T-helper 2 cell treated with Interferon-gamma antibody and Interleukin-4, amounts not matched to agents 5 μg/mL and 100 μg/mL, for 36 hours (primary cell): ENCODE data around the gene HIGD2A.

Experiments used
- DNase-seq: peaks from one replicate; pipeline ENCODE4 v3.0.0; 2021; ENCODE audit warnings: low spot score
- H3K27ac Mint-ChIP-seq: one replicate; pipeline ENCODE4 v1.8.0; 2021; ENCODE audit warnings: mild to moderate bottlenecking, mixed read lengths
- H3K27me3 Mint-ChIP-seq: one replicate; pipeline ENCODE4 v1.8.0; 2021; ENCODE audit warnings: low read depth, mixed read lengths
- H3K36me3 Mint-ChIP-seq: one replicate; pipeline ENCODE4 v1.8.0; 2021; ENCODE audit warnings: low read depth, mixed read lengths
- H3K4me1 Mint-ChIP-seq: one replicate; pipeline ENCODE4 v1.8.0; 2021; ENCODE audit warnings: low read depth, mixed read lengths
- H3K4me3 Mint-ChIP-seq: one replicate; pipeline ENCODE4 v1.8.0; 2022; ENCODE audit warnings: mild to moderate bottlenecking, moderate library complexity, mixed read lengths
- H3K9me3 Mint-ChIP-seq: one replicate; pipeline ENCODE4 v1.8.0; 2021; ENCODE audit warnings: mixed read lengths

The HIGD2A gene

GRCh38 chr5:176425791-176426190, 37.2 kb downstream of the HIGD2A start:
- Mint-ChIP-seq H3K27me3 (peaks cover 28% of the 10 kb centered on the region), H3K27ac (no peak overlapping the region), H3K4me3 (no peak overlapping the region), H3K9me3 (peaks cover 6% of the 10 kb centered on the region), H3K36me3 (peaks cover 3% of the 10 kb centered on the region), H3K4me1 (peaks cover 7% of the 10 kb centered on the region)
- DNase-seq = no peak

- DNase-seq = no peak
- peaks cover 20% of the 10 kb centered on the region for H3K27me3 Mint-ChIP-seq
- H3K4me3 Mint-ChIP-seq = no peak overlapping the region
- peaks cover 3% of the 10 kb centered on the region for H3K36me3 Mint-ChIP-seq
- H3K9me3 Mint-ChIP-seq = peaks cover 6% of the 10 kb centered on the region
- H3K4me1 Mint-ChIP-seq = peaks cover 7% of the 10 kb centered on the region
- no peak overlapping the region for H3K27ac Mint-ChIP-seq
Observed at GRCh38 chr5:176426876-176427275, 38.3 kb downstream of the HIGD2A start.

GRCh38 chr5:176427971-176428370, 39.4 kb downstream of the HIGD2A start:
- DNase-seq = no peak
- Mint-ChIP-seq H3K36me3 (peaks cover 3% of the 10 kb centered on the region), H3K9me3 (peaks cover 6% of the 10 kb centered on the region), H3K4me1 (peaks cover 7% of the 10 kb centered on the region), H3K4me3 (no peak overlapping the region), H3K27me3 (peaks cover 15% of the 10 kb centered on the region), H3K27ac (no peak overlapping the region)

- peaks cover 15% of the 10 kb centered on the region for H3K27me3 Mint-ChIP-seq
- no peak overlapping the region for H3K27ac Mint-ChIP-seq
- peaks cover 7% of the 10 kb centered on the region for H3K4me1 Mint-ChIP-seq
- no peak overlapping the region for H3K4me3 Mint-ChIP-seq
- H3K36me3 Mint-ChIP-seq = peaks cover 3% of the 10 kb centered on the region
- peaks cover 6% of the 10 kb centered on the region for H3K9me3 Mint-ChIP-seq
- DNase-seq = no peak
Observed at GRCh38 chr5:176429972-176430371, 41.4 kb downstream of the HIGD2A start.

- Mint-ChIP-seq H3K4me3 (no peak overlapping the region), H3K9me3 (no peaks in the 10 kb centered on the region)
Observed at GRCh38 chr5:176432707-176433106, 44.2 kb downstream of the HIGD2A start.

GRCh38 chr5:176436656-176437055, 48.1 kb downstream of the HIGD2A start:
- Mint-ChIP-seq H3K27me3 (peaks cover 11% of the 10 kb centered on the region), H3K4me1 (peaks cover 17% of the 10 kb centered on the region), H3K27ac (peak overlapping the region; percentile 85), H3K4me3 (peak overlapping the region; percentile 80), H3K9me3 (no peaks in the 10 kb centered on the region), H3K36me3 (no peaks in the 10 kb centered on the region)
- DNase-seq = no peak

More at GRCh38 chr5:176432707-176433106, 44.2 kb downstream of the HIGD2A start:
- Mint-ChIP-seq H3K36me3 (peaks cover 3% of the 10 kb centered on the region), H3K4me1 (peaks cover 18% of the 10 kb centered on the region), H3K27me3 (peaks cover 11% of the 10 kb centered on the region), H3K27ac (no peak overlapping the region)
- no peak for DNase-seq

GRCh38 chr5:176438959-176439757, 50.6 kb downstream of the HIGD2A start:
- peaks cover 8% of the 10 kb centered on the region for H3K27me3 Mint-ChIP-seq
- no peak overlapping the region for H3K4me3 Mint-ChIP-seq
- peaks cover 23% of the 10 kb centered on the region for H3K4me1 Mint-ChIP-seq
- H3K36me3 Mint-ChIP-seq = no peaks in the 10 kb centered on the region
- no peak overlapping the region for H3K27ac Mint-ChIP-seq
- no peak for DNase-seq
- no peaks in the 10 kb centered on the region for H3K9me3 Mint-ChIP-seq
